ENCODE measurements around the gene BMS1. TPM values are rescaled to one million over a fixed set of nuclear protein-coding genes. Genes with fewer than 3 reads are reported as not detected.

The BMS1 gene
- total and polyA plus RNA-seq, 2 of the 4 experiments (the other 2 are of a cell fraction), result 7.5 to 22.9 TPM

GRCh38 chr10:42882597-42882996 lies 100.0 kb downstream of the BMS1 start (continued):
- TF ChIP-seq MXI1 (IDR thresholded peaks at IDR 0.05; ENCODE audit: borderline replicate concordance, low read depth, low read length), result no peak
- no peak for TF ChIP-seq CEBPB (IDR thresholded peaks at IDR 0.05; ENCODE audit: low read depth, low read length)
- TF ChIP-seq FOS (IDR thresholded peaks at IDR 0.05; ENCODE audit: low read depth, low read length), result no peak
- no peak for TF ChIP-seq MAZ (IDR thresholded peaks at IDR 0.05; ENCODE audit: borderline replicate concordance, low read depth, low read length)
- TF ChIP-seq RAD21 (IDR thresholded peaks at IDR 0.05; ENCODE audit: low read length), result no peak
- TF ChIP-seq, protein P1, sequence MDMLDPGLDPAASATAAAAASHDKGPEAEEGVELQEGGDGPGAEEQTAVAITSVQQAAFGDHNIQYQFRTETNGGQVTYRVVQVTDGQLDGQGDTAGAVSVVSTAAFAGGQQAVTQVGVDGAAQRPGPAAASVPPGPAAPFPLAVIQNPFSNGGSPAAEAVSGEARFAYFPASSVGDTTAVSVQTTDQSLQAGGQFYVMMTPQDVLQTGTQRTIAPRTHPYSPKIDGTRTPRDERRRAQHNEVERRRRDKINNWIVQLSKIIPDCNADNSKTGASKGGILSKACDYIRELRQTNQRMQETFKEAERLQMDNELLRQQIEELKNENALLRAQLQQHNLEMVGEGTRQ (IDR thresholded peaks at IDR 0.05; ENCODE audit: low read depth, low read length), result no peak

Small RNAs within 50 kb of the gene (microRNA-seq; reads per million reads assigned to microRNA genes)
- gene RNU6-885P (ENCODE audit: insufficient read depth, insufficient read length), result not detected

Small RNAs within 50 kb of the gene (small RNA-seq; reads per million reads assigned to genes)
- gene RNU6-885P, result 0 reads per million in 5 experiments

Other genes with a start within 250 kb of the BMS1 start
- gene ZNF33B, start 144.2 kb upstream of the BMS1 start, total RNA-seq (2012; rRNA removed), result 4.5 and 5.0 TPM in 2 replicates
- gene ZNF33B, start 144.2 kb upstream of the BMS1 start, polyA plus RNA-seq (2012; rRNA removed), result 1.9 and 2.1 TPM in 2 replicates

Data from IMR-90 (cell line).